NB4 (cell line): ENCODE measurements around the gene LSAMP.

Experiments used
- DNase-seq: peaks from one replicate; pipeline ENCODE4 v3.0.0; 2010; ENCODE audit warnings: low read depth
- H3K4me3 ChIP-seq: one replicate; pipeline ENCODE4 v1.5.1; 2011; ENCODE audit warnings: mild to moderate bottlenecking, low read depth, low read length, moderate library complexity
- CTCF ChIP-seq: IDR thresholded peaks from one replicate; pipeline ENCODE4 v1.5.1; 2012; ENCODE audit warnings: low read depth, low read length
- MAX ChIP-seq: IDR thresholded peaks from 2 replicates; pipeline ENCODE4 v1.6.1; 2011; ENCODE audit warnings: low read depth, low read length
- MYC ChIP-seq: IDR thresholded peaks from 2 replicates; pipeline ENCODE4 v1.6.1; 2011; ENCODE audit warnings: low read depth, low read length
- POLR2A ChIP-seq: IDR thresholded peaks from 2 replicates; pipeline ENCODE4 v1.6.1; 2011; ENCODE audit warnings: mild to moderate bottlenecking; ENCODE audit not compliant: insufficient read length; ENCODE audit errors: extremely low read depth

LSAMP gene

GRCh38 chr3:116034794-116035193, 410.5 kb downstream of the LSAMP start:
- TF ChIP-seq MAX (no peak), CTCF (no peak), MYC (no peak), POLR2A (no peak)
- no peak overlapping the region for H3K4me3 ChIP-seq
- DNase-seq, result no peak

GRCh38 chr3:116034086-116034485, 411.2 kb downstream of the LSAMP start:
- H3K4me3 ChIP-seq, result no peak overlapping the region
- no peak for DNase-seq
- TF ChIP-seq MYC (no peak), POLR2A (no peak), MAX (no peak), CTCF (no peak)

GRCh38 chr3:116033516-116033915, 411.8 kb downstream of the LSAMP start:
- TF ChIP-seq POLR2A, result no peak
- TF ChIP-seq MYC, result no peak
- no peak for TF ChIP-seq CTCF
- DNase-seq, result no peak
- H3K4me3 ChIP-seq, result no peak overlapping the region

GRCh38 chr3:116032176-116032575, 413.1 kb downstream of the LSAMP start:
- no peak for DNase-seq
- H3K4me3 ChIP-seq, result no peak overlapping the region
- TF ChIP-seq MYC (no peak), CTCF (no peak), POLR2A (no peak), MAX (no peak)

GRCh38 chr3:116030131-116030850, 415.0 kb downstream of the LSAMP start:
- H3K4me3 ChIP-seq, result no peak overlapping the region
- DNase-seq, result no peak
- TF ChIP-seq POLR2A, result no peak
- no peak for TF ChIP-seq MYC
- no peak for TF ChIP-seq MAX
- TF ChIP-seq CTCF, result no peak

GRCh38 chr3:116029266-116029665, 416.0 kb downstream of the LSAMP start:
- no peak for DNase-seq
- TF ChIP-seq CTCF, result no peak
- TF ChIP-seq MYC, result no peak
- no peak for TF ChIP-seq POLR2A
- TF ChIP-seq MAX, result no peak
- no peak overlapping the region for H3K4me3 ChIP-seq
